ENCODE measurements around the gene HADHA. TPM values are rescaled to one million over a fixed set of nuclear protein-coding genes. Genes with fewer than 3 reads are reported as not detected.

Gene HADHA
- polyA plus RNA-seq, 1 donor (not counting 4 experiments of a cell fraction or from before 2014, with no cell fraction given): 150 TPM

GRCh38 chr2:26184121-26184520, 60.3 kb downstream of the HADHA start:
- H3K4me1 ChIP-seq (ENCODE audit: control insufficient read depth, extremely low read depth, insufficient read depth, low read length): no peaks in the 10 kb centered on the region
- H3K4me3 ChIP-seq (ENCODE audit: control insufficient read depth in 2 of 3, extremely low read depth in 1 of 3, insufficient read depth in 2 of 3, low read depth in 1 of 3, low read length in 3 of 3): no peak overlapping the region
- H2AFZ ChIP-seq (ENCODE audit: control insufficient read depth, low read length): no peak overlapping the region
- no peak overlapping the region for H3K4me2 ChIP-seq (ENCODE audit: control insufficient read depth, extremely low read depth, insufficient read depth, low read depth, low read length)
- H3K27me3 ChIP-seq (ENCODE audit: control insufficient read depth, extremely low read depth, insufficient read depth, low read length): no peaks in the 10 kb centered on the region
- no peak for TF ChIP-seq EZH2 (IDR thresholded peaks at IDR 0.05; ENCODE audit: low read length)
- TF ChIP-seq CTCF (optimal IDR thresholded peaks at IDR 0.05 in 1 of 3, IDR thresholded peaks at IDR 0.05 in 1 of 3, conservative IDR thresholded peaks at IDR 0.05 in 1 of 3; ENCODE audit: extremely low read depth in 1 of 3, insufficient read depth in 2 of 3, low read length in 3 of 3): no peak
- no peak overlapping the region for H3K27ac ChIP-seq (ENCODE audit: control insufficient read depth, insufficient read depth, low read length)
- dilution Hi-C loops (cut with MboI; ENCODE audit: extremely low pct_ligation_motif_present, low sequenced_read_pairs): no loop called here
- no peaks in the 10 kb centered on the region for H3K9me3 ChIP-seq (ENCODE audit: control insufficient read depth, low read depth, low read length)
- no peak overlapping the region for H3K9ac ChIP-seq (ENCODE audit: control insufficient read depth, extremely low read depth, insufficient read depth, low read length)
- DNase-seq (ENCODE audit: low read depth, low spot score) (no peak), FAIRE-seq (no peak)
- H3K79me2 ChIP-seq (ENCODE audit: control insufficient read depth, insufficient read depth, low read length): no peaks in the 10 kb centered on the region
- no peaks in the 10 kb centered on the region for H3K9me1 ChIP-seq (ENCODE audit: control insufficient read depth, extremely low read depth, insufficient read depth, low read length)
- H3K36me3 ChIP-seq (ENCODE audit: control insufficient read depth in 2 of 2, extremely low read depth in 1 of 2, insufficient read depth in 2 of 2, low read length in 2 of 2): no peaks in the 10 kb centered on the region
- no peaks in the 10 kb centered on the region for H4K20me1 ChIP-seq (ENCODE audit: control insufficient read depth, extremely low read depth, insufficient read depth, low read length)

- Histone ChIP-seq H3K4me2 (ENCODE audit: control insufficient read depth, extremely low read depth, insufficient read depth, low read depth, low read length) (no peak overlapping the region), H3K79me2 (ENCODE audit: control insufficient read depth, insufficient read depth, low read length) (no peaks in the 10 kb centered on the region), H3K4me1 (ENCODE audit: control insufficient read depth, extremely low read depth, insufficient read depth, low read length) (no peaks in the 10 kb centered on the region), H3K27ac (ENCODE audit: control insufficient read depth, insufficient read depth, low read length) (no peak overlapping the region), H3K36me3 (ENCODE audit: control insufficient read depth in 2 of 2, extremely low read depth in 1 of 2, insufficient read depth in 2 of 2, low read length in 2 of 2) (no peaks in the 10 kb centered on the region), H3K9me3 (ENCODE audit: control insufficient read depth, low read depth, low read length) (no peaks in the 10 kb centered on the region), H2AFZ (ENCODE audit: control insufficient read depth, low read length) (no peak overlapping the region), H3K9me1 (ENCODE audit: control insufficient read depth, extremely low read depth, insufficient read depth, low read length) (no peaks in the 10 kb centered on the region), H3K4me3 (ENCODE audit: control insufficient read depth in 2 of 3, extremely low read depth in 1 of 3, insufficient read depth in 2 of 3, low read depth in 1 of 3, low read length in 3 of 3) (no peak overlapping the region), H4K20me1 (ENCODE audit: control insufficient read depth, extremely low read depth, insufficient read depth, low read length) (no peaks in the 10 kb centered on the region), H3K9ac (ENCODE audit: control insufficient read depth, extremely low read depth, insufficient read depth, low read length) (no peak overlapping the region), H3K27me3 (ENCODE audit: control insufficient read depth, extremely low read depth, insufficient read depth, low read length) (no peaks in the 10 kb centered on the region)
- no peak for FAIRE-seq
- no peak for DNase-seq (ENCODE audit: low read depth, low spot score)
- dilution Hi-C loops (cut with MboI; ENCODE audit: extremely low pct_ligation_motif_present, low sequenced_read_pairs): no loop called here
- TF ChIP-seq EZH2 (IDR thresholded peaks at IDR 0.05; ENCODE audit: low read length) (no peak), CTCF (optimal IDR thresholded peaks at IDR 0.05 in 1 of 3, IDR thresholded peaks at IDR 0.05 in 1 of 3, conservative IDR thresholded peaks at IDR 0.05 in 1 of 3; ENCODE audit: extremely low read depth in 1 of 3, insufficient read depth in 2 of 3, low read length in 3 of 3) (no peak)
Measured at GRCh38 chr2:26182887-26183630, 61.4 kb downstream of the HADHA start.

Measured in keratinocyte (primary cell).